Testis (tissue), 3 donors: ENCODE results near the gene SENP2. TPM values are rescaled to one million over a fixed set of nuclear protein-coding genes. Genes with fewer than 3 reads are reported as not detected.
"Not testable (repeated sequence)": the region's sequence is repeated elsewhere in the genome, so short reads cannot be mapped to it uniquely, and the experiment has no call there.

Experiments used
- DNase-seq: peaks from one replicate; pipeline ENCODE4 v3.0.0-alpha.2; 2019
- H3K27ac ChIP-seq, 2 donors: fragments of 200-600 bp; sonication (generic); one replicate each; pipeline ENCODE4 v1.5.1; 2019
- H3K27me3 ChIP-seq: fragments of 200-600 bp; sonication (generic); one replicate; pipeline ENCODE4 v1.5.1; 2019
- H3K36me3 ChIP-seq: fragments of 200-600 bp; sonication (generic); one replicate; pipeline ENCODE4 v1.5.1; 2017; ENCODE audit warnings: low read depth; ENCODE audit errors: missing control alignments
- H3K4me1 ChIP-seq: fragments of 200-600 bp; sonication (generic); one replicate; pipeline ENCODE4 v1.5.1; 2019
- H3K4me3 ChIP-seq, 2 donors: fragments of 200-600 bp; sonication (generic); one replicate each; pipeline ENCODE4 v1.5.1; 2017 to 2019
- H3K9me3 ChIP-seq: fragments of 200-600 bp; sonication (generic); one replicate; pipeline ENCODE4 v1.5.1; 2017
- CTCF ChIP-seq, 3 experiments: fragments of 450-650 bp in 2 of 3; fragments of 200-600 bp in 1 of 3; sonication (generic) in 1 of 3; IDR thresholded peaks; one replicate each; pipeline ENCODE4 v1.5.1; 2016 to 2019; ENCODE audit warnings: antibody characterized with exemption in 3 of 3, mild to moderate bottlenecking in 2 of 3, moderate library complexity in 1 of 3
- POLR2A ChIP-seq: fragments of 450-650 bp; IDR thresholded peaks from one replicate; pipeline ENCODE4 v1.6.1; 2017; ENCODE audit warnings: antibody characterized with exemption, mild to moderate bottlenecking, moderate library complexity
- WGBS, 2 donors: methylation state at CpG; one replicate each; pipeline ENCODE4 v1.1.5; 2018; 5-methylcytosine and 5-hydroxymethylcytosine counted together
- intact Hi-C: fragments of 100-400 bp; cut with DNase I; formaldehyde crosslinking; loops from one replicate; pipeline ENCODE4 v1.15.1; 2023; ENCODE audit warnings: low total_unique reads
- polyA plus RNA-seq: library from polyadenylated mRNA; stranded (reverse); fragments of 350-450 nt; fragmentation: Illumina TruSeq; extraction: RNeasy Lipid Tissue Mini Kit (QIAGEN cat#74804); gene quantifications from one replicate; pipeline ENCODE4 v1.2.3, GENCODE V29; 2014; ENCODE audit warnings: low read depth, low replicate concordance; ENCODE audit not compliant: insufficient read depth
- total RNA-seq, 2 donors: library from RNA; depleted of rRNA; stranded (reverse); fragments of >200 nt; gene quantifications; one replicate each; pipeline ENCODE4 v1.2.3, GENCODE V29; 2016

Gene SENP2
- total and polyA plus RNA-seq, 3 donors from 2014 or later = 56.7 to 146 (median 88.1) TPM

GRCh38 chr3:185631508-185632206 is 45.6 kb downstream of the SENP2 start:
- Histone ChIP-seq H3K4me3 (no peak overlapping the region), H3K9me3 (no peaks in the 10 kb centered on the region), H3K27ac (no peak overlapping the region), H3K27me3 (no peaks in the 10 kb centered on the region), H3K4me1 (no peaks in the 10 kb centered on the region), H3K36me3 (no peaks in the 10 kb centered on the region)
- TF ChIP-seq CTCF (IDR thresholded peaks at IDR 0.05) = no peak
- TF ChIP-seq POLR2A = no peak
- intact Hi-C loops = no loop called here
- no peak for DNase-seq
- 82 to 93% methylated on average over 4 to 6 of the region's 7 CpGs for WGBS, 2 donors

DNA sequence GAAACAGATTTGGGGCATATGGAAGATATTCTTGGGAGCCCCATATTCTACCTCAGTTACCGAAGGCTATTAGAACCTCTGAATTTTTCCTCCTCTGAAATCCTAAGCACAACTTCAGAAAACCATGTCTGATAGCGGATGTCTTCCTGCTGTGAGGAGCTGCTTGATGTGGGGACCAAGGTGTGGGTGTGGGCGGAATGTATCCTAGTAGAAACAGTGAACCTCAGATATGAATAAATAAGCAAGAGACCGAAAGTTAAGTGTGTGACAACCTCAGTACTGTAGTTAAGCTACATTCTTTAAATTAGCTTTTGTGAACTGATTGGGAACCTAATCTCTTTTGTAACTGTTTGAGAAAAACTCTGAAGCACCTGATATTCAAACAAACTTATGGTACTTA is 46.9 kb downstream of the SENP2 start:
- no peak for DNase-seq
- Histone ChIP-seq H3K4me3 (no peak overlapping the region), H3K4me1 (no peaks in the 10 kb centered on the region), H3K27me3 (no peaks in the 10 kb centered on the region), H3K27ac (no peak overlapping the region), H3K9me3 (no peaks in the 10 kb centered on the region), H3K36me3 (no peaks in the 10 kb centered on the region)
- TF ChIP-seq CTCF (IDR thresholded peaks at IDR 0.05) (no peak), POLR2A (no peak)
- intact Hi-C loops = no loop called here
- 82 to 84% methylated on average over 4 of the region's 4 CpGs for WGBS, 2 donors

DNA sequence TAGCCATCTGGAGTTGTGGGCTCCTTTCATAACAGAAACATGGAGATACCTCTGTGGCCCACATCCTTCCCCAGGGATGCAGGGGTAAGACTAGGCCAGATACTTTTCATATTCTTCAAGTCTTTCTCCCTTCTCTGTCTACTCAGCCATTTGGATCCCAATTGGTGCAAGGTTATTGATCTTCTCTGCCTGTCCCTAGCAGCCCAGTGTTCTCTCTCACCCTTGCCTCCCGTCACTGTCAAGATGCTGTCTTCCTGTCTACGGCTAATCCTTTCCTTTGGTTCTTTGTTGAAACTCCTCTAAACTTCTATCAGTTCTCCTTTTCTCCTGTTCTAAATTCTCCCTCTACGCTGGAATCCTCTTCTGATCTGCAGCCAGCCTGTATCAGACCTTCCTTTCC is 51.3 kb downstream of the SENP2 start:
- Histone ChIP-seq H3K27ac (no peak overlapping the region), H3K4me3 (no peak overlapping the region), H3K27me3 (no peaks in the 10 kb centered on the region), H3K36me3 (no peaks in the 10 kb centered on the region), H3K9me3 (no peaks in the 10 kb centered on the region), H3K4me1 (no peaks in the 10 kb centered on the region)
- intact Hi-C loops = no loop called here
- TF ChIP-seq CTCF (IDR thresholded peaks at IDR 0.05) = no peak
- TF ChIP-seq POLR2A = no peak
- DNase-seq = no peak
- WGBS, 2 donors = 87 to 88% methylated on average over 3 of the region's 3 CpGs

GRCh38 chr3:185638651-185639050 is 52.6 kb downstream of the SENP2 start:
- H3K27me3 ChIP-seq, intact Hi-C loops, H3K4me3 ChIP-seq, H3K9me3 ChIP-seq, H3K4me1 ChIP-seq, H3K36me3 ChIP-seq, H3K27ac ChIP-seq, DNase-seq: not testable (repeated sequence)
- WGBS, 2 donors = 93 to 94% methylated on average over 11 of the region's 11 CpGs

DNA sequence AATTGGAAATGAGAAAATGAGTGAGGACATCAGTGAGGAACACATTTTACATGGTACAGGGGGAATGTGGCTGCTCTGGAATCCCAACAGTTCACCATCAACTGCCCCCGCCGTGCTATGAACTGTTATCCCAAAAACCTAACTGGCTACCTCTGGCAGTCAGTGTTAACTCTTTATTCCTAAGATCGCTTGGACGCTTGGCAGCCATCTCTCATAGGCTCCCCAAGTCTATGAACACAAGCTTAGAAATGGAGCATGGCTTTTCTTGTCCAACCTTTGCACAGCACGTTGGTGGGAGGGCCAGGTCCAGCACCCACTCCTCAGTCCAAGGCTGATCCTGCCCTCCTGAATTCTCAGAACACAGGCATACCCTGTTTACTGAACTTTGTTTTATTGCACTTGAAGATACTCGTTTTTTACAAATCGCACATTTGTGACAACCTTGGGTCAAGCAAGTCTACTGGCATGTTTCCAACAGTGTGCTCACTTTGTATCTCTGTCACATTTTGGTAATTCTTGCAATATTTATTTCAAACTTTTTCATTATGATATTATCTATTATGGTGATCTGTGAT is 53.6 kb downstream of the SENP2 start:
- H3K27me3 ChIP-seq = no peaks in the 10 kb centered on the region
- no peaks in the 10 kb centered on the region for H3K9me3 ChIP-seq
- no peak for TF ChIP-seq CTCF (IDR thresholded peaks at IDR 0.05)
- TF ChIP-seq POLR2A = no peak
- no peaks in the 10 kb centered on the region for H3K4me1 ChIP-seq
- no peaks in the 10 kb centered on the region for H3K36me3 ChIP-seq
- H3K4me3 ChIP-seq = no peak overlapping the region
- H3K27ac ChIP-seq = no peak overlapping the region
- DNase-seq = no peak
- WGBS, 2 donors = 73 to 79% methylated on average over 7 of the region's 7 CpGs
- intact Hi-C loops = no loop called here
